MG63 (cell line): ENCODE measurements around the gene FPR1. TPM values are rescaled to one million over a fixed set of nuclear protein-coding genes. Genes with fewer than 3 reads are reported as not detected.
A peak's percentile ranks its signal among the peaks of the same experiment; 100 is the strongest.

Source experiments
- DNase-seq: peaks from one replicate; pipeline ENCODE4 v3.0.0-alpha.2; 2020
- H3K27me3 ChIP-seq: fragments of 250-450 bp; sonication (Bioruptor Pico); 2 replicates; pipeline ENCODE4 v1.5.1; 2020; ENCODE audit warnings: mild to moderate bottlenecking, moderate library complexity
- H3K36me3 ChIP-seq: fragments of 250-450 bp; sonication (Bioruptor Pico); 2 replicates; pipeline ENCODE4 v1.5.1; 2020; ENCODE audit warnings: mild to moderate bottlenecking, moderate library complexity
- H3K4me3 ChIP-seq: fragments of 250-450 bp; sonication (Bioruptor Pico); 2 replicates; pipeline ENCODE4 v1.5.1; 2020; ENCODE audit warnings: mild to moderate bottlenecking, moderate library complexity
- H3K9me3 ChIP-seq: fragments of 250-450 bp; sonication (Bioruptor Pico); 2 replicates; pipeline ENCODE4 v1.5.1; 2020; ENCODE audit warnings: mild to moderate bottlenecking, moderate library complexity
- total RNA-seq: library from RNA; depleted of rRNA; stranded (reverse); fragments of >200 nt; shearing (Covaris generic); gene quantifications from 2 replicates; pipeline ENCODE4 v1.2.3, GENCODE V29; 2014; ENCODE audit warnings: low replicate concordance; rRNA removed

FPR1 gene, protein sequence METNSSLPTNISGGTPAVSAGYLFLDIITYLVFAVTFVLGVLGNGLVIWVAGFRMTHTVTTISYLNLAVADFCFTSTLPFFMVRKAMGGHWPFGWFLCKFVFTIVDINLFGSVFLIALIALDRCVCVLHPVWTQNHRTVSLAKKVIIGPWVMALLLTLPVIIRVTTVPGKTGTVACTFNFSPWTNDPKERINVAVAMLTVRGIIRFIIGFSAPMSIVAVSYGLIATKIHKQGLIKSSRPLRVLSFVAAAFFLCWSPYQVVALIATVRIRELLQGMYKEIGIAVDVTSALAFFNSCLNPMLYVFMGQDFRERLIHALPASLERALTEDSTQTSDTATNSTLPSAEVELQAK
- total RNA-seq, result not detected in 2 replicates

DNA sequence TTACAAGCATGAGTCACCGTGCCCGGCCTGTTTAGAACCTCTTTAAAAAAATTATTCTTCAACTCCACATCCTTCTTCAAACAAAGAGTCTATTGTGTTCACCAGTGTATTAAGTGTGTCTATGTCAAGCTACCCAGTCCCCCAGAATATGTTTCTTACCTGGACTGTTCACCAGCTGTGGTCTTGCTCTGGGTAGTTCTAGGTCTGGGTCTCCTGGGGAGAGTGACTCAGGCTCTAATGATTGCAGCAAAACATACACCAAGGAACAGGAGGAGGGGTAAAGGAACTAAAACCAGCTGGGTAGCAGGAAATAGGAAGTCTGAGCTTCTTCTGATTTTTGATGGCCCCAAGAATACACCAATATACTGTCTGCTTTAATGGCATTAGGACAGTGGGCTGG lies at the start of gene FPR1:
FPR1 (minus strand) TSS at position 224 of the 400 bp plus-strand sequence. CDS start 4,884 bp downstream, outside the sequence.
- no peak for DNase-seq
- H3K9me3 ChIP-seq, result no peaks in the 10 kb centered on the region

GRCh38 chr19:51800473-51801244 lies 49.0 kb upstream of the FPR1 start:
- Histone ChIP-seq H3K36me3 (no peaks in the 10 kb centered on the region), H3K4me3 (no peak overlapping the region), H3K9me3 (no peaks in the 10 kb centered on the region; the same call in 1 of the 2 replicates), H3K27me3 (peaks cover 2% of the 10 kb centered on the region; the same call in 1 of the 2 replicates)
- no peak for DNase-seq

More for the DNA sequence above, at the start of gene FPR1:
- Histone ChIP-seq H3K27me3 (no peaks in the 10 kb centered on the region; the same call in 1 of the 2 replicates), H3K36me3 (no peaks in the 10 kb centered on the region), H3K4me3 (no peak within 1 kb of the TSS)

- Histone ChIP-seq H3K36me3 (no peaks in the 10 kb centered on the region), H3K9me3 (no peaks in the 10 kb centered on the region; the same call in 1 of the 2 replicates), H3K4me3 (no peak overlapping the region), H3K27me3 (peaks cover 2% of the 10 kb centered on the region; the same call in 1 of the 2 replicates)
- no peak for DNase-seq
Observed at GRCh38 chr19:51799774-51800472, 48.2 kb upstream of the FPR1 start.

- H3K9me3 ChIP-seq, result no peaks in the 10 kb centered on the region; the same call in 1 of the 2 replicates
- DNase-seq, result peak; percentile 92
- no peaks in the 10 kb centered on the region for H3K36me3 ChIP-seq
- peaks cover 4% of the 10 kb centered on the region; the same call in 1 of the 2 replicates for H3K27me3 ChIP-seq
- no peak overlapping the region for H3K4me3 ChIP-seq
Observed at GRCh38 chr19:51799034-51799773, 47.5 kb upstream of the FPR1 start.

DNA sequence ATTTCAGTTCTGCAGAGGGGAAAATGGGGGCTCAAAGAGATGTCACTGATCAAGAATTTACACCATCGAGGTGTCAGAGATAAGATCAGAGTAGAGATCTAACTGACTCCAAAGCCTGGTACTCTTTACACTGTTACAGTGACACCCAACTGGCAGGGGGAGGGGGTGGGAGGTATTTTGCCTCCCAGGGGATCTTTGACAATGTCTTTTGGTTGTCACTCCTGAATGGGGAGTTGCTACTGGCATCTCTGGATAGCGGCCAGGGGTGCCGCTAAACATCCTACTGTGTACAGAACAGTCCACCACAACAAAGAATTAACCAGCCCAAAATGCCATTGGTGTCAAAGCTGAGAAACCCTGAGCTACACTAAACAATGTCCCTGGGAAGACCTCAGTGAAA lies 46.4 kb upstream of the FPR1 start:
- no peak for DNase-seq
- Histone ChIP-seq H3K4me3 (no peak overlapping the region), H3K36me3 (no peaks in the 10 kb centered on the region), H3K27me3 (peaks cover 2% of the 10 kb centered on the region; the same call in 1 of the 2 replicates), H3K9me3 (no peaks in the 10 kb centered on the region; the same call in 1 of the 2 replicates)

DNA sequence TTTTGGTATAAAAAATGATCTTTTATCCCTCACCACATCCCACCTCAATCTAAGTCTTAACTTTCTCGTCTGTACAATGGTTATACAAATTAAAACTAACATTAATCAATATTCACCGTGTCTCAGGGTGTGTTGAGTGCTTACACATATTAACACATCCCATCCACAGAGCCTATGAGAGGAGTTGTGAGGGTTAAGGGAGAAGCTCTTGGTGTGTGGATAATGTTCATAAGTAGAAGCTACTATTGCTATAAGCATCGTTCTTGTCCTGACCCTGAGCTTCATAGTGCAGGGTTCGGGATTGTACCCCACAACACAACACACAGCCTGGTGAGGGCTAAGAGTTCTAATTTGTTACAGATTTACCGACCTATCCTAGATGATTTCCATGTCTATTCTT lies 45.8 kb upstream of the FPR1 start:
- no peak for DNase-seq

DNA sequence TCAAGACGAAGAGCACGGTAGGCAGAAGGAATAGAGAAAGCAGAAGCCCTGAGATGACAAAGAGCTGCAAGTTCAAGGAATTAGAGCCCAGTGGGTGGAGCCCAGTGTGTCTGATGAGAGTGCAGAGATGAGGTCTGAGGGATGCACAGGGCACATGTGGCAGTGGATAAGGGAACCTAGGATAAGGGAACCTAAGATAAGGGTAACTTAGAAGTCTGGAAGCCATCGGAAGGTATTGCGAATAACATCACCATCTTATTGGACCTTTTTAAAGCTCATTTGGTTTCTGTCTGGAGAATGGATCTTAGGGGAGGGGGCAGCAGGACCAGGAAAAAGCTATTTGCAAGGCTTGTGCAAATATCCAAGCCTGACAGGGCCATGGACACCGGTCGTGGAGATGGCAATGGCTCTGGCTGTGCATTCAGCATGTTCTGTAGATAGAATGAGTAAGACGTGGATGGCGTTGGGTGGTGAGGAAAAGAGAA lies 44.6 kb upstream of the FPR1 start:
- H3K9me3 ChIP-seq, result no peaks in the 10 kb centered on the region; the same call in 1 of the 2 replicates
- 0 out of 2 replicates have a peak, but pooled peaks cover 2% of the 10 kb centered on the region for H3K27me3 ChIP-seq
- H3K4me3 ChIP-seq, result no peak overlapping the region
- DNase-seq, result no peak
- no peaks in the 10 kb centered on the region for H3K36me3 ChIP-seq

More for the DNA sequence above, 45.8 kb upstream of the FPR1 start:
- Histone ChIP-seq H3K27me3 (0 out of 2 replicates have a peak, but pooled peaks cover 2% of the 10 kb centered on the region), H3K4me3 (no peak overlapping the region), H3K9me3 (no peaks in the 10 kb centered on the region; the same call in 1 of the 2 replicates), H3K36me3 (no peaks in the 10 kb centered on the region)

DNA sequence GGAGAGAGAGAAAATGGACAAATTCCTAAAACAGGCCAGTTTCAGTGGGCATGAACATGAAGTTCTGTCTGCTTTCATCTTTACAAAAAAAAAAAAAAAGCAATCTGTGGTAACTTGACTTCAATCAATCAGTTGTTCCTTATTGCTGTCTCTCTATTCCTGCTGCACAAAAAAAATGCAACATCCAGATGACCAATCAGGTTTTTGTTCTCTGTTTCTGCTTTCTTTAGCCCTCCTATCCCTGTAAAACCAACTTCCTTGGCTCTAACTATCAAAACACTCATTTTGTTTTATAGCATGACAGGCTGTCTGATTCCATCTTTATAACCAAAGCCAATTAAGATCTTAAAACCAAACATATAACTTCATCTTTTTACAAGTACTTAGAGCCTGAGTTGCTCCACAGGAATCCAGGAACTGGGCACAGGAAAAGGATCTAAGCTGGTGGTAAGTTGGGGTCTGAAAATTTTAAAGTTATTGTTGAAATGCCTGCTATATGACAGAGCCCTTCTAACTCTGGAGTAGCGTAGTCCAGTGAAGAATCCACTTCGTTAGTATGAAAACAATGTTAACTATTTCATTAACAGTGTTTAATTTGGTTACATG lies 43.3 kb upstream of the FPR1 start, which contains the start of gene FPR3:
FPR3 (plus strand) TSS at position 273 of the 606 bp plus-strand sequence. CDS start 28,592 bp downstream, outside the sequence.
- DNase-seq, result no peak
- Histone ChIP-seq H3K27me3 (0 out of 2 replicates have a peak, but pooled peaks cover 2% of the 10 kb centered on the region), H3K4me3 (no peak within 1 kb of the TSS), H3K36me3 (no peaks in the 10 kb centered on the region), H3K9me3 (no peaks in the 10 kb centered on the region; the same call in 1 of the 2 replicates)

GRCh38 chr19:51793994-51794393 lies 42.3 kb upstream of the FPR1 start:
- no peak for DNase-seq
- 0 out of 2 replicates have a peak, but pooled peaks cover 2% of the 10 kb centered on the region for H3K27me3 ChIP-seq
- no peaks in the 10 kb centered on the region; the same call in 1 of the 2 replicates for H3K9me3 ChIP-seq
- H3K4me3 ChIP-seq, result no peak overlapping the region
- no peaks in the 10 kb centered on the region for H3K36me3 ChIP-seq

- Histone ChIP-seq H3K4me3 (no peak overlapping the region), H3K36me3 (no peaks in the 10 kb centered on the region), H3K9me3 (no peaks in the 10 kb centered on the region; the same call in 1 of the 2 replicates), H3K27me3 (0 out of 2 replicates have a peak, but pooled peaks cover 2% of the 10 kb centered on the region)
- no peak for DNase-seq
Observed at GRCh38 chr19:51792932-51793331, 41.3 kb upstream of the FPR1 start.

GRCh38 chr19:51789061-51789795 lies 37.5 kb upstream of the FPR1 start:
- H3K9me3 ChIP-seq, result no peaks in the 10 kb centered on the region
- no peaks in the 10 kb centered on the region for H3K36me3 ChIP-seq
- no peak for DNase-seq
- no peaks in the 10 kb centered on the region for H3K27me3 ChIP-seq
- H3K4me3 ChIP-seq, result no peak overlapping the region

GRCh38 chr19:51788029-51788428 lies 36.4 kb upstream of the FPR1 start:
- H3K9me3 ChIP-seq, result no peaks in the 10 kb centered on the region
- no peaks in the 10 kb centered on the region for H3K36me3 ChIP-seq
- no peak overlapping the region for H3K4me3 ChIP-seq
- DNase-seq, result no peak
- no peaks in the 10 kb centered on the region for H3K27me3 ChIP-seq

DNA sequence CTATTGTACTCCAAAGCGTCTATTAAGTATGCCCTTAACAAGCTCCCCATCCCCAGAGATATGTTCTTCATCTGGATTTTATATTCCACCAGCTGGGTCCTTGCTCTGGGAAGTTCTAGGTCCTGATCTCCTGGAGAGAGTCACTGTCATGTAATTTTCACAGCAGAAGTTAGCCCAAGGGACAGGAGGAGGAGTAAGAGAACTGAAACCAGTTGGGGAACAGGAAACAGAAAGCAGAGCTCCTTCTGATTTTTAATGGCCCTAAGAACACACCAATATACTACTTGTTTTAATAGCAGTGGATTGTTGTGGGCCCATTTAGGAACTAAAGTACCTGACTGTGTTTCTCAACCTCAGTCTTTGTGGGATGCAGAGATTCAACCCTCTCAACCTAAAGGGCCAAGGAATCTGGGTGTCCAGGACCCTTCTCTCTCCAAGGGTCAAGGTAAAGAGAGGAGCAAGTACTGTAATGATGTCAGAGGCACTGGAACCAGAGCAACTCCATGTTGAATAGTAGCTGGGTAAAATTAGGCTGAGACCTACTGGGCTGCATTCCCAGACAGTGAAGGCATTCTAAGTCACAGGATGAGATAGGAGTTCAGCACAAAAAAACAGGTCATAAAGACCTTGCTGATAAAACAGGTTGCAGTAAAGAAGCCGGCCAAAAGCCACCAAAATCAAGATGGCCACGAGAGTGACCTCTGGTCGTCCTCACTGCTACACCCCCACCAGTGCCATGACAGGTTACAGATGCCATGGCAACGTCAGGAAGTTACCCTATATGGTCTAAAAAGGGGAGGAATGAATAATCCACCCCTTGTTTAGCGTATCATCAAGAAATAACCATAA lies 35.2 kb upstream of the FPR1 start:
- Histone ChIP-seq H3K9me3 (no peaks in the 10 kb centered on the region), H3K4me3 (no peak overlapping the region), H3K36me3 (no peaks in the 10 kb centered on the region), H3K27me3 (no peaks in the 10 kb centered on the region)
- no peak for DNase-seq
